WTC11 (cell line): ENCODE data around the gene TMEM62.
A peak's percentile ranks its signal among the peaks of the same experiment; 100 is the strongest.

ENCODE experiments used
- AFF4 ChIP-seq: sonication (generic); formaldehyde crosslinking; IDR thresholded peaks from 2 replicates; pipeline ENCODE4 v1.8.1; 2023; ENCODE audit warnings: mild to moderate bottlenecking, missing genetic modification reagents, borderline replicate concordance
- CTCF ChIP-seq: fragments of 200-600 bp; IDR thresholded peaks from 2 replicates; pipeline ENCODE4 v1.8.0; 2022; ENCODE audit warnings: antibody characterized with exemption
- ETV6 ChIP-seq: sonication (generic); formaldehyde crosslinking; IDR thresholded peaks from 2 replicates; pipeline ENCODE4 v1.8.1; 2022; ENCODE audit warnings: mild to moderate bottlenecking, missing genetic modification reagents
- JUN ChIP-seq: sonication (generic); formaldehyde crosslinking; IDR thresholded peaks from 2 replicates; pipeline ENCODE4 v1.8.0; 2023; ENCODE audit warnings: mild to moderate bottlenecking, missing genetic modification reagents
- ZNF416 ChIP-seq: fragments of 250-450 bp; sonication (Bioruptor Pico); IDR thresholded peaks from 2 replicates; pipeline ENCODE4 v1.9.0; 2021; ENCODE audit warnings: mild to moderate bottlenecking, inconsistent platforms

- TF ChIP-seq AFF4 (CRISPR knock-in tag) (no peak), ZNF416 (CRISPR knock-in tag) (no peak), JUN (CRISPR knock-in tag) (no peak), ETV6 (no peak), CTCF (peak; percentile 36; the same call in 1 of the 2 replicates)
These were observed 54.3 kb downstream of the TMEM62 start for GRCh38 chr15:43187544-43188155.
